Activated T-cell treated with anti-CD3 and anti-CD28 coated beads, Interleukin-2, amount 50 U/mL, for 4 hours (primary cell): ENCODE measurements around the gene EED. TPM values are rescaled to one million over a fixed set of nuclear protein-coding genes. Genes with fewer than 3 reads are reported as not detected.

Source experiments
- ATAC-seq, 2 donors: fragments of 200-7000 bp; cut with Tn5 transposase; one replicate each; pipeline ENCODE4 v1.10.0; 2021
- DNase-seq: peaks from one replicate; pipeline ENCODE4 v3.0.0-alpha.2; 2020
- H3K27me3 Mint-ChIP-seq: one replicate; pipeline ENCODE4 v1.8.0; 2021; ENCODE audit warnings: low read depth, mixed read lengths
- H3K36me3 Mint-ChIP-seq: one replicate; pipeline ENCODE4 v1.8.0; 2022; ENCODE audit warnings: mixed read lengths; ENCODE audit not compliant: insufficient read depth
- H3K4me1 Mint-ChIP-seq: one replicate; pipeline ENCODE4 v1.8.0; 2021; ENCODE audit warnings: low read depth, mixed read lengths
- H3K4me3 Mint-ChIP-seq: one replicate; pipeline ENCODE4 v1.8.0; 2021; ENCODE audit warnings: mild to moderate bottlenecking, moderate library complexity, mixed read lengths
- H3K9me3 Mint-ChIP-seq: one replicate; pipeline ENCODE4 v1.8.0; 2021; ENCODE audit warnings: mixed read lengths
- total RNA-seq, 3 donors: library from RNA; stranded (reverse); gene quantifications; one replicate each; pipeline ENCODE4 v1.2.1, GENCODE V29; 2021

The EED gene
- total RNA-seq, 3 donors from 2014 or later, result 171 to 197 (median 175) TPM

- ATAC-seq (no peak), DNase-seq (no peak)
- H3K36me3 Mint-ChIP-seq, result peaks cover 40% of the 10 kb centered on the region
- H3K4me3 Mint-ChIP-seq, result no peak overlapping the region
- peaks cover 30% of the 10 kb centered on the region for H3K4me1 Mint-ChIP-seq
- H3K9me3 Mint-ChIP-seq, result no peaks in the 10 kb centered on the region
- no peaks in the 10 kb centered on the region for H3K27me3 Mint-ChIP-seq
These were observed 70.1 kb downstream of the EED start for GRCh38 chr11:86314636-86315035.

Other genes starting within 250 kb of the EED start
- 100 to 1,000 TPM in 1 of 3 donors, 10 to 100 TPM in 2; 96.2 to 105 (median 97.6) TPM for gene PICALM, start 175.7 kb upstream of the EED start, total RNA-seq
- gene HIKESHI, start 57.5 kb downstream of the EED start, total RNA-seq, result 10 to 100 TPM; 38.5 to 43.4 (median 39.7) TPM
- under 1 TPM; 0.37 to 0.49 (median 0.38) TPM for gene CCDC81, start 130.1 kb downstream of the EED start, total RNA-seq